SK-N-SH (cell line): ENCODE measurements around the gene BTBD2. TPM values are rescaled to one million over a fixed set of nuclear protein-coding genes. Genes with fewer than 3 reads are reported as not detected.

Experiments
- CTCF ChIA-PET: fragments of 300-600, 350-600 bp; formaldehyde crosslinking; extraction: SDS; loops from one replicate; lab custom pipeline; 2021; lab: Yijun Ruan, JAX
- POLR2A ChIA-PET: fragments of 350-600 bp; sonication (Branson Sonifier 250); formaldehyde crosslinking; extraction: SDS; loops from one replicate; lab custom pipeline; 2020; ENCODE audit warnings: antibody characterized with exemption, inconsistent platforms; lab: Yijun Ruan, JAX
- DNase-seq: peaks from one replicate; pipeline ENCODE4 v3.0.0; 2012
- H2AFZ ChIP-seq: fragments of 200-600 bp; sonication (generic); 2 replicates; pipeline ENCODE4 v1.8.1; 2016; ENCODE audit warnings: antibody characterized with exemption, mild to moderate bottlenecking, low read depth
- H3F3A ChIP-seq: fragments of 200-600 bp; sonication (generic); replicated peaks from 2 replicates; pipeline ENCODE3; 2016; ENCODE audit warnings: antibody characterized with exemption, mild to moderate bottlenecking; ENCODE audit not compliant: insufficient read depth
- H3K27ac ChIP-seq, 2 experiments: fragments of 200-500 bp in 1 of 2; fragments of 200-600 bp in 1 of 2; sonication (Bioruptor generic) in 1 of 2; sonication (generic), shearing (Covaris generic) in 1 of 2; 2 replicates each; pipeline versions ENCODE4 v1.5.1 to v1.6.1; 2014 to 2016; ENCODE audit warnings: low read depth in 2 of 2, inconsistent platforms in 1 of 2, low read length in 1 of 2, mild to moderate bottlenecking in 1 of 2, mixed read lengths in 1 of 2
- H3K27me3 ChIP-seq: fragments of 200-600 bp; sonication (generic), shearing (Covaris generic); 2 replicates; pipeline ENCODE4 v1.6.1; 2016; ENCODE audit warnings: mixed run types; ENCODE audit not compliant: insufficient read depth
- H3K36me3 ChIP-seq, 2 experiments: fragments of 200-500 bp in 1 of 2; fragments of 200-600 bp in 1 of 2; sonication (Bioruptor generic) in 1 of 2; sonication (generic) in 1 of 2; replicated peaks in 1 of 2; 2 replicates each; pipeline versions ENCODE3 to v1.5.1; 2014 to 2016; ENCODE audit warnings: low read length in 1 of 2, mild to moderate bottlenecking in 1 of 2; ENCODE audit not compliant: insufficient read depth in 2 of 2, control insufficient read depth in 1 of 2
- H3K4me1 ChIP-seq, 2 experiments: fragments of 200-500 bp in 1 of 2; fragments of 200-600 bp in 1 of 2; sonication (Bioruptor generic) in 1 of 2; sonication (generic), shearing (Covaris generic) in 1 of 2; 2 replicates each; pipeline versions ENCODE4 v1.5.1 to v1.6.1; 2014 to 2016; ENCODE audit warnings: low read depth in 1 of 2, low read length in 1 of 2, mixed run types in 1 of 2; ENCODE audit not compliant: insufficient read depth in 2 of 2, control insufficient read depth in 1 of 2
- H3K4me2 ChIP-seq: fragments of 200-600 bp; sonication (generic), shearing (Covaris generic); 2 replicates; pipeline ENCODE4 v1.6.1; 2017; ENCODE audit warnings: mixed run types
- H3K4me3 ChIP-seq, 2 experiments: fragments of 200-500 bp in 1 of 2; fragments of 200-600 bp in 1 of 2; sonication (Bioruptor generic) in 1 of 2; sonication (generic), shearing (Covaris generic) in 1 of 2; 2 replicates each; pipeline versions ENCODE4 v1.5.1 to v1.8.1; 2014 to 2016; ENCODE audit warnings: low read depth in 2 of 2, inconsistent platforms in 1 of 2, low read length in 1 of 2, mild to moderate bottlenecking in 1 of 2, mixed read lengths in 1 of 2, moderate library complexity in 1 of 2
- H3K79me2 ChIP-seq: fragments of 200-600 bp; sonication (generic); 2 replicates; pipeline ENCODE4 v1.8.1; 2017; ENCODE audit warnings: mild to moderate bottlenecking; ENCODE audit not compliant: insufficient read depth
- H3K9ac ChIP-seq: fragments of 200-600 bp; sonication (generic); 2 replicates; pipeline ENCODE4 v1.6.1; 2017; ENCODE audit warnings: mixed run types
- H3K9me2 ChIP-seq: fragments of 200-600 bp; sonication (generic); 2 replicates; pipeline ENCODE4 v1.6.1; 2017; ENCODE audit warnings: mixed run types
- H3K9me3 ChIP-seq: fragments of 200-600 bp; sonication (generic); 2 replicates; pipeline ENCODE4 v1.6.1; 2017; ENCODE audit warnings: mixed run types, mild to moderate bottlenecking, moderate library complexity
- H4K20me1 ChIP-seq: fragments of 200-600 bp; sonication (generic); 2 replicates; pipeline ENCODE4 v1.6.1; 2017; ENCODE audit warnings: mild to moderate bottlenecking, mixed run types; ENCODE audit not compliant: insufficient read depth
- CHD2 ChIP-seq: fragments of 150-350 bp; IDR thresholded peaks from 2 replicates; pipeline ENCODE4 v1.6.1; 2018; ENCODE audit warnings: low read length; ENCODE audit not compliant: partially characterized antibody
- EP300 ChIP-seq, 2 experiments: IDR thresholded peaks; 2 replicates each; pipeline versions ENCODE4 v1.4.0 to v1.6.1; 2012; ENCODE audit warnings: borderline replicate concordance in 1 of 2, low read depth in 1 of 2, low read length in 1 of 2
- EZH2phosphoT487 ChIP-seq: fragments of 200-600 bp; sonication (generic); IDR thresholded peaks from 2 replicates; pipeline ENCODE4 v1.6.1; 2017; ENCODE audit warnings: low read depth, mixed run types, mild to moderate bottlenecking, antibody characterized with exemption, moderate library complexity, borderline replicate concordance
- FOXJ3 ChIP-seq: sonication (generic); formaldehyde crosslinking; IDR thresholded peaks from 2 replicates; pipeline ENCODE4 v1.5.1; 2020; ENCODE audit warnings: mild to moderate bottlenecking, missing genetic modification reagents
- IRF3 ChIP-seq: fragments of 150-350 bp; IDR thresholded peaks from 2 replicates; pipeline ENCODE4 v1.6.1; 2016; ENCODE audit warnings: mild to moderate bottlenecking, low read depth, low read length
- MEF2A ChIP-seq: IDR thresholded peaks from 2 replicates; pipeline ENCODE4 v1.4.0; 2012; ENCODE audit warnings: low read depth, borderline replicate concordance
- MXI1 ChIP-seq: IDR thresholded peaks from 2 replicates; pipeline ENCODE4 v1.6.1; 2012; ENCODE audit warnings: mild to moderate bottlenecking, low read depth, low read length, improper control_type of control experiment
- PBX3 ChIP-seq: IDR thresholded peaks from 2 replicates; pipeline ENCODE4; 2012
- RCOR1 ChIP-seq: fragments of 150-350 bp; IDR thresholded peaks from 2 replicates; pipeline ENCODE4 v1.6.1; 2017; ENCODE audit warnings: antibody characterized with exemption, low read length
- REST ChIP-seq: IDR thresholded peaks from 2 replicates; pipeline ENCODE4 v1.6.1; 2012; ENCODE audit warnings: mild to moderate bottlenecking, low read depth, low read length, moderate library complexity
- RFX5 ChIP-seq: IDR thresholded peaks from 2 replicates; pipeline ENCODE4 v1.6.1; 2012; ENCODE audit warnings: mild to moderate bottlenecking, improper control_type of control experiment, low read length
- TAF1 ChIP-seq: IDR thresholded peaks from 2 replicates; pipeline ENCODE4 v1.6.1; 2012; ENCODE audit warnings: low read depth, mild to moderate bottlenecking, low read length, moderate library complexity, borderline replicate concordance
- TCF12 ChIP-seq: IDR thresholded peaks from 2 replicates; pipeline ENCODE4 v1.4.0; 2012
- TEAD4 ChIP-seq: IDR thresholded peaks from 2 replicates; pipeline ENCODE4 v1.4.0; 2012; ENCODE audit warnings: mild to moderate bottlenecking, borderline replicate concordance; ENCODE audit not compliant: insufficient read depth
- USF2 ChIP-seq: fragments of 150-350 bp; IDR thresholded peaks from 2 replicates; pipeline ENCODE4 v1.6.1; 2017; ENCODE audit warnings: antibody characterized with exemption, low read length, low read depth, borderline replicate concordance
- YY1 ChIP-seq: IDR thresholded peaks from 2 replicates; pipeline ENCODE4 v1.4.0; 2012; ENCODE audit warnings: low read depth, mild to moderate bottlenecking
- WGBS: methylation state at CpG from one replicate; pipeline ENCODE4 v1.1.6; 2017; ENCODE audit warnings: low lambda C conversion rate; 5-methylcytosine and 5-hydroxymethylcytosine counted together
- polyA plus RNA-seq, 3 experiments: library from polyadenylated mRNA; depleted of rRNA; stranded (reverse); fragments of >200 nt; gene quantifications; 2 replicates each; pipeline ENCODE4 v1.2.3, GENCODE V29; 2012

Gene BTBD2
- polyA plus RNA-seq, 1 of the 3 experiments (the other 2 are of a cell fraction) = 66.8 TPM

GRCh38 chr19:2003874-2004273 lies 11.6 kb downstream of the BTBD2 start:
- 90% methylated on average over 4 of the region's 4 CpGs for WGBS
- CTCF ChIA-PET = no interaction called here
- DNase-seq = no peak

More at GRCh38 chr19:2003874-2004273, 11.6 kb downstream of the BTBD2 start:
- no peak overlapping the region for H3K4me2 ChIP-seq
- peaks cover 4% of the 10 kb centered on the region for H3F3A ChIP-seq
- H2AFZ ChIP-seq = no peak overlapping the region
- no peaks in the 10 kb centered on the region for H3K9me2 ChIP-seq
- H3K4me1 ChIP-seq = no peaks in the 10 kb centered on the region
- peaks cover 3 to 5% of the 10 kb centered on the region in 2 experiments for H3K36me3 ChIP-seq
- H3K9me3 ChIP-seq = no peaks in the 10 kb centered on the region
- no peak for TF ChIP-seq RCOR1
- no peak for TF ChIP-seq MEF2A
- TF ChIP-seq FOXJ3 (CRISPR knock-in tag) = no peak
- TF ChIP-seq MXI1 = no peak
- TF ChIP-seq PBX3 = no peak
- TF ChIP-seq CHD2 = no peak
- no peak for TF ChIP-seq EZH2phosphoT487
- no peak for TF ChIP-seq REST
- TF ChIP-seq EP300 (IDR thresholded peaks at IDR 0.05; ENCODE audit: borderline replicate concordance in 1 of 2, low read depth in 1 of 2, low read length in 1 of 2) = no peak
- no peak for TF ChIP-seq TEAD4
- no peak for TF ChIP-seq IRF3
- TF ChIP-seq RFX5 = no peak
- no peak for TF ChIP-seq YY1
- TF ChIP-seq TAF1 = no peak
- no peak for TF ChIP-seq TCF12
- TF ChIP-seq USF2 = no peak
- TF ChIP-seq, all 33 proteins: peak for 0
- Histone ChIP-seq H3K4me3 (no peak overlapping the region), H3K79me2 (peaks cover 74% of the 10 kb centered on the region), H3K9ac (no peak overlapping the region), H3K27ac (no peak overlapping the region), H3K27me3 (no peaks in the 10 kb centered on the region), H4K20me1 (peaks cover 21% of the 10 kb centered on the region)
- POLR2A ChIA-PET = no interaction called here
